Adipocyte (in vitro differentiated cells): ENCODE results near the gene RPL13A.

Source experiments
- DNase-seq: peaks from one replicate; pipeline ENCODE4 v3.0.0-alpha.2; 2015; ENCODE audit warnings: low read depth
- H3K27me3 ChIP-seq: replicated peaks from 2 replicates; pipeline ENCODE4 v1.7.0; 2013; ENCODE audit warnings: mild to moderate bottlenecking, low read length, moderate library complexity; ENCODE audit not compliant: control insufficient read depth, insufficient read depth
- H3K36me3 ChIP-seq: 2 replicates; pipeline ENCODE4 v1.7.0; 2013; ENCODE audit warnings: low read length, mild to moderate bottlenecking, moderate library complexity; ENCODE audit not compliant: control insufficient read depth, insufficient read depth, severe bottlenecking
- H3K4me1 ChIP-seq: 2 replicates; pipeline ENCODE4 v1.7.0; 2013; ENCODE audit warnings: mild to moderate bottlenecking, low read length, moderate library complexity; ENCODE audit not compliant: control insufficient read depth, insufficient read depth
- H3K4me3 ChIP-seq: 2 replicates; pipeline ENCODE4 v1.7.0; 2013; ENCODE audit warnings: mild to moderate bottlenecking, low read length, moderate library complexity
- H3K9ac ChIP-seq: 2 replicates; pipeline ENCODE4 v1.7.0; 2013; ENCODE audit warnings: mild to moderate bottlenecking, low read length, moderate library complexity
- H3K9me3 ChIP-seq: 2 replicates; pipeline ENCODE4 v1.7.0; 2013; ENCODE audit warnings: mild to moderate bottlenecking, low read length, moderate library complexity; ENCODE audit not compliant: control insufficient read depth

Gene RPL13A

GRCh38 chr19:49445997-49446396 lies 41.4 kb upstream of the RPL13A start:
- Histone ChIP-seq H3K4me1 (peaks cover 17% of the 10 kb centered on the region), H3K9ac (no peak overlapping the region), H3K4me3 (no peak overlapping the region), H3K9me3 (no peaks in the 10 kb centered on the region), H3K36me3 (peaks cover 2% of the 10 kb centered on the region), H3K27me3 (peaks cover 9% of the 10 kb centered on the region)
- DNase-seq, result no peak

GRCh38 chr19:49447485-49448431 lies 39.6 kb upstream of the RPL13A start:
- no peak for DNase-seq
- Histone ChIP-seq H3K4me3 (peak overlapping the region; percentile 39), H3K36me3 (peaks cover 2% of the 10 kb centered on the region), H3K4me1 (peaks cover 13% of the 10 kb centered on the region), H3K9me3 (no peaks in the 10 kb centered on the region), H3K9ac (peak overlapping the region; percentile 52), H3K27me3 (no peaks in the 10 kb centered on the region)

- H3K4me1 ChIP-seq, result peaks cover 13% of the 10 kb centered on the region
Measured at GRCh38 chr19:49448432-49448786, 39.0 kb upstream of the RPL13A start.

GRCh38 chr19:49450405-49450804 lies 37.0 kb upstream of the RPL13A start:
- Histone ChIP-seq H3K9me3 (no peaks in the 10 kb centered on the region), H3K4me1 (peaks cover 26% of the 10 kb centered on the region), H3K9ac (peak overlapping the region; percentile 93), H3K36me3 (peaks cover 2% of the 10 kb centered on the region), H3K27me3 (no peaks in the 10 kb centered on the region), H3K4me3 (peak overlapping the region; percentile 90)
- DNase-seq, result no peak

More at GRCh38 chr19:49448432-49448786, 39.0 kb upstream of the RPL13A start:
- Histone ChIP-seq H3K4me3 (no peak overlapping the region), H3K9me3 (no peaks in the 10 kb centered on the region), H3K36me3 (peaks cover 2% of the 10 kb centered on the region), H3K27me3 (no peaks in the 10 kb centered on the region), H3K9ac (peak overlapping the region; percentile 52)
- no peak for DNase-seq

GRCh38 chr19:49451430-49452181 lies 35.8 kb upstream of the RPL13A start, which contains the start of gene PIH1D1:
Gene PIH1D1, minus strand, starts transcription at chr19:49451814. Its CDS starts 240 bp downstream, at chr19:49451574.
- Histone ChIP-seq H3K36me3 (peaks cover 2% of the 10 kb centered on the region), H3K27me3 (no peaks in the 10 kb centered on the region), H3K9ac (peak within 1 kb of the TSS; percentile 99), H3K9me3 (no peaks in the 10 kb centered on the region), H3K4me1 (peaks cover 38% of the 10 kb centered on the region), H3K4me3 (peak within 1 kb of the TSS; percentile 96)
- peak; percentile 99 for DNase-seq

GRCh38 chr19:49453013-49453756 lies 34.2 kb upstream of the RPL13A start, which contains the start of gene ALDH16A1:
Gene ALDH16A1, plus strand, starts transcription at chr19:49453225. Its CDS starts 107 bp downstream, at chr19:49453332.
- H3K4me3 ChIP-seq, result peak within 1 kb of the TSS; percentile 96
- H3K9ac ChIP-seq, result peak within 1 kb of the TSS; percentile 99
- peaks cover 44% of the 10 kb centered on the region for H3K4me1 ChIP-seq
- peaks cover 2% of the 10 kb centered on the region for H3K36me3 ChIP-seq
- no peaks in the 10 kb centered on the region for H3K9me3 ChIP-seq
- peak; percentile 99 for DNase-seq
- H3K27me3 ChIP-seq, result no peaks in the 10 kb centered on the region

- Histone ChIP-seq H3K4me3 (peak overlapping the region; percentile 96), H3K9me3 (no peaks in the 10 kb centered on the region)
- DNase-seq, result no peak
Measured at GRCh38 chr19:49453757-49454240, 33.6 kb upstream of the RPL13A start.

GRCh38 chr19:49455773-49456172 lies 31.6 kb upstream of the RPL13A start:
- H3K27me3 ChIP-seq, result no peaks in the 10 kb centered on the region
- peaks cover 52% of the 10 kb centered on the region for H3K4me1 ChIP-seq
- peak; percentile 79 for DNase-seq
- H3K4me3 ChIP-seq, result no peak overlapping the region
- peaks cover 10% of the 10 kb centered on the region for H3K36me3 ChIP-seq
- H3K9ac ChIP-seq, result peak overlapping the region; percentile 82
- no peaks in the 10 kb centered on the region for H3K9me3 ChIP-seq

More at GRCh38 chr19:49453757-49454240, 33.6 kb upstream of the RPL13A start:
- Histone ChIP-seq H3K27me3 (no peaks in the 10 kb centered on the region), H3K36me3 (peaks cover 2% of the 10 kb centered on the region), H3K9ac (peak overlapping the region; percentile 99), H3K4me1 (peaks cover 50% of the 10 kb centered on the region)

GRCh38 chr19:49456326-49456725 lies 31.1 kb upstream of the RPL13A start:
- H3K9me3 ChIP-seq, result no peaks in the 10 kb centered on the region
- H3K36me3 ChIP-seq, result peaks cover 10% of the 10 kb centered on the region
- peak overlapping the region; percentile 82 for H3K9ac ChIP-seq
- H3K4me3 ChIP-seq, result peak overlapping the region; percentile 21
- H3K4me1 ChIP-seq, result peaks cover 51% of the 10 kb centered on the region
- no peaks in the 10 kb centered on the region for H3K27me3 ChIP-seq
- DNase-seq, result peak; percentile 58

GRCh38 chr19:49458567-49458903 lies 28.9 kb upstream of the RPL13A start:
- H3K4me1 ChIP-seq, result peaks cover 51% of the 10 kb centered on the region
- DNase-seq, result no peak
- H3K4me3 ChIP-seq, result no peak overlapping the region
- no peaks in the 10 kb centered on the region for H3K9me3 ChIP-seq
- peaks cover 10% of the 10 kb centered on the region for H3K36me3 ChIP-seq
- peak overlapping the region; percentile 82 for H3K9ac ChIP-seq
- no peaks in the 10 kb centered on the region for H3K27me3 ChIP-seq
